ENCODE results near the gene CCDC116.
A peak's percentile ranks its signal among the peaks of the same experiment; 100 is the strongest.

CCDC116 gene

GRCh38 chr22:21626735-21627469 is 5.7 kb upstream of the CCDC116 start:
- 0 out of 2 replicates have a peak overlapping the region, but pooled peaks have one; percentile 3 for H3K4me3 ChIP-seq (replicated peaks; ENCODE audit: low read depth, low read length)
- TF ChIP-seq CTCF (IDR thresholded peaks at IDR 0.05; ENCODE audit: low read depth, low read length, missing control alignments): no peak
- no peak for DNase-seq (ENCODE audit: extremely low read depth, low read depth)

- TF ChIP-seq CTCF (IDR thresholded peaks at IDR 0.05; ENCODE audit: low read depth, low read length, missing control alignments): no peak
- peak overlapping the region; percentile 99 for H3K4me3 ChIP-seq (replicated peaks; ENCODE audit: low read depth, low read length)
- DNase-seq (ENCODE audit: extremely low read depth, low read depth): no peak
Observed at GRCh38 chr22:21628386-21629254, 3.9 kb upstream of the CCDC116 start.

- peak within 1 kb of the TSS; percentile 99 for H3K4me3 ChIP-seq (replicated peaks; ENCODE audit: low read depth, low read length)
- peak; percentile 59 for TF ChIP-seq CTCF (IDR thresholded peaks at IDR 0.05; ENCODE audit: low read depth, low read length, missing control alignments)
- peak; percentile 71 for DNase-seq (ENCODE audit: extremely low read depth, low read depth)
Observed at GRCh38 chr22:21629255-21630149, 3.1 kb upstream of the CCDC116 start, which contains the start of gene YDJC. Gene YDJC (minus strand): TSS chr22:21630022. CDS start chr22:21630014, 8 bp downstream.

GRCh38 chr22:21631025-21631424 is 1.5 kb upstream of the CCDC116 start:
- DNase-seq (ENCODE audit: extremely low read depth, low read depth): no peak
- no peak overlapping the region for H3K4me3 ChIP-seq (replicated peaks; ENCODE audit: low read depth, low read length)
- TF ChIP-seq CTCF (IDR thresholded peaks at IDR 0.05; ENCODE audit: low read depth, low read length, missing control alignments): no peak

GRCh38 chr22:21632931-21633330 is 371 bp downstream of the CCDC116 start:
- no peak for DNase-seq (ENCODE audit: extremely low read depth, low read depth)
- no peak overlapping the region for H3K4me3 ChIP-seq (replicated peaks; ENCODE audit: low read depth, low read length)
- no peak for TF ChIP-seq CTCF (IDR thresholded peaks at IDR 0.05; ENCODE audit: low read depth, low read length, missing control alignments)

GRCh38 chr22:21633481-21633880 is 921 bp downstream of the CCDC116 start:
- no peak for TF ChIP-seq CTCF (IDR thresholded peaks at IDR 0.05; ENCODE audit: low read depth, low read length, missing control alignments)
- no peak overlapping the region for H3K4me3 ChIP-seq (replicated peaks; ENCODE audit: low read depth, low read length)
- DNase-seq (ENCODE audit: extremely low read depth, low read depth): no peak

Data from HFF-Myc (cell line).